Activated CD4-positive, CD25-positive, alpha-beta regulatory T cell treated with anti-CD3 and anti-CD28 coated beads, Interleukin-2, amount 50 U/mL, for 72 hours (primary cell): ENCODE data around the gene CHI3L1.
A peak's percentile ranks its signal among the peaks of the same experiment; 100 is the strongest.

Experiments used
- DNase-seq: peaks from one replicate; pipeline ENCODE4 v3.0.0; 2021

The CHI3L1 gene

DNA sequence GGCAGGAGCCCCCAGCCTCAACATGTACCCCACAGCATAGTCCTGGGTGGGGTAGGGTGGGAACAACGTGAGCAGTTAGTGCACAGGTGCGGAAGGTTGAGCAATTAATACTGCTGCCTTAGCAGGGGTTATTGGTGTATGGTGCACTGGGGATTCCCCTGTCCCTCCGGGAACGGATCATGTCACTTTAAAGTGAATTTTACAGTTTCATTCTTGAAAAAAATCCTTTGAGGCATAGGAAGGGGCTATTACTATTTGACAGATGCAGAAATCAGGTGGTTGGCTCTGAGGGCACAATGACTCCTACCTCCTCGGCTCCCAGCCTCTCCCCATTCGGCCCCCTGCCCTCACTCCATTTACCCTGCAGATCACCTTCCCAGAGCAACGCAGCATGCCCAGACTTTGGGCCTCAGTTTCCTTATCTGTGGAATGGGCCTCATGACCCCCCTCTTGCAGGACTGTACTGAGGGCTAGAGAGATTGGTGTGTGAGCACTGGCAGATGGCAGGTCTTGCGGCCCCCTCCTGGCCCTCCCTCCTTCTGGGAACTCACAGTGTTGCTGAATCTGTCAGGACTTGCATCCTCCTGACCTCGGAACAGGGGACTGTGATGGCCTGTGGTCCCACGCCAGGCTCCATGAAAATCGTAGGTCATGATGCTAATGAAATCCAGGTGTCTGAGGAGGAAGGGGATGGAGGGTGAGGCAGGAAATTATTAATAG, 5.7 kb downstream of the CHI3L1 start:
- no peak for DNase-seq

- no peak for DNase-seq
Observed at GRCh38 chr1:203179667-203180005, 6.9 kb downstream of the CHI3L1 start.

DNA sequence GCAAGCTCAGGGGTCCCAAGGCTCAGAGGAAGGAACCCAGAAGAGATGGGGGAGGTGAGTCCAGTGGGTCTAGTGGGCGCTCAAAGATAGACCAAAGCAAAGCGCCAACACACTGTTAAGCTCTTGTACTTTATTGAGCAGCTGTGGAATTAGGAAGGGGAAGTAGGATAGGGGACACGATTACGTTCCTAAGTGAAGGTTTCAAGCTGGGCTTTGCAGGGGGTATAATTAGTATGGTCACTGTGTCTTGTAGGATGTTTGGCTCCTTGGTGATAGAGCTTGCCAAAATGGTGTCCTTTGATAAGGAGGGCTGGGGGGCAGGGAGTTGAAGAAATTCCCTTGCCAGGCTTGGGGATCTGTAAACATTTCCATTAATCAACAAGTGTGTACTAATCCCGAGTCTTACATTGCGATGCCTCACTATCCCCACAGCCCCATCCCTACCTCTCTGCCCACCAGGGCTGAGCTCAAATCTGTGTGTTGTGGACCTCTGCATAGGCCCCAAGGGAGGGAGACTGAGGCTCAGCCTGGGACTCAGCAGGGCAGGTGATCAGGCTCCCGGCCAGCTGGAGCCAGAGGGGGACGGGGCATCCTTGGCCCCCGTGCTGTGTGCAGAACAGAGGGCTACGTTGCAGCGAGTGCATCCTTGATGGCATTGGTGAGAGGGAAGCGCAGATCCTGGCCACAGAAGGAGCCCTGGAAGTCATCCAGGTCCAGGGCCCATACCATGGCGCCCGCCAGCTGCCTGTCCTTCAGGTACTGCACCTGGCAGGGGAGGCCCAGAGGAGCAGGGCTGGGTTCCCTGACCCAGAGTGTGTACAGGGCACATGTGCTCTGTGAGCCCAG, 7.5 kb downstream of the CHI3L1 start:
- DNase-seq, result no peak

DNA sequence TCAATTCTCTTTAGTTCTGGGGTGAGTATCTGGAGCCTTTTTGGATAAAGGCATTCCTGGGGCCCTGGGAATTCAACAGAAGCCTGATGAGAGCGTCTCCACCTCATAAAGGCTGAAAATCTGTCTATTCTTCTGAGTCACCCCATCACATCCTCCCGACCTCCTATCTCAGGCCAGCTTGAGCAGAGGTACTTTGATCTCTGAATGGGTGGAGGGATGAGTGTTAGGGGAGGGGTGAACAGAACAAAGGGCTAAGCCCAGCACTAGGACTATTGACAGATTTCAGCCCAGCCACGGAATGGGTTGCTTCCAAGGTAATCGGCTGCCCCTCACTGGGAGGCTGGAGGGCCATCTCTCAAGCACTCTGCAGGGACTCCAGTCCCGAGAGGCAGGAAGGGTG, 8.4 kb downstream of the CHI3L1 start:
- no peak for DNase-seq

DNA sequence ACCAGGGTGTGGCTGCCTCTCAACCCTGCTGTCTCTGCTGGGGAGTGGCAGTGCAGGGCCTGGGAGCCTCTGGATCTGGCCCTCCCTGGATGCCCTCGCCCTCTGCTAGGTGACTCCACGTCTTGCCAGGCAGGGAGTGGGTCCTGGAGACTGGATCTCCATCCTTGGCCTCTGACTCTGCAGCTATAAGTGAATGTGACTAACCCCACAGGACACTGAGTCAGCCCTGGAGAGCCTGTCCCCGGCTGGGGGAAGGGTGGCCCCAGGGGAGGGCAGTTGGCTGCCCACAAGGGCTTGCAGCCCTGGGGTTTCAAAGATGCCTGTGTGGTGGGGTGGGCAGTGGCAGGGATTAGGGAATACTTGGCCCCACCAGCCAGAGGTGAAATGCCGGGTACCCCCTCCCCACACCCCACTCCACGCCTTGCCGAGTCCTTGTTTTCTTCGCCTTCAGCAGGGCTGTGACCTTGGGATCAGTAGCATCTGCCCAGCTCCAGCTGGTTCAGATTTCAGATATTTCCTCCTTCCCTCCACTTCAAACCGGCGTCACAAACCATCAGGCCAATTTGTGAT, 8.9 kb downstream of the CHI3L1 start:
- no peak for DNase-seq

GRCh38 chr1:203177036-203177405, 9.5 kb downstream of the CHI3L1 start:
- no peak for DNase-seq

GRCh38 chr1:203176273-203177035, 10.1 kb downstream of the CHI3L1 start:
- no peak for DNase-seq

GRCh38 chr1:203175827-203176241, 10.7 kb downstream of the CHI3L1 start:
- no peak for DNase-seq

DNA sequence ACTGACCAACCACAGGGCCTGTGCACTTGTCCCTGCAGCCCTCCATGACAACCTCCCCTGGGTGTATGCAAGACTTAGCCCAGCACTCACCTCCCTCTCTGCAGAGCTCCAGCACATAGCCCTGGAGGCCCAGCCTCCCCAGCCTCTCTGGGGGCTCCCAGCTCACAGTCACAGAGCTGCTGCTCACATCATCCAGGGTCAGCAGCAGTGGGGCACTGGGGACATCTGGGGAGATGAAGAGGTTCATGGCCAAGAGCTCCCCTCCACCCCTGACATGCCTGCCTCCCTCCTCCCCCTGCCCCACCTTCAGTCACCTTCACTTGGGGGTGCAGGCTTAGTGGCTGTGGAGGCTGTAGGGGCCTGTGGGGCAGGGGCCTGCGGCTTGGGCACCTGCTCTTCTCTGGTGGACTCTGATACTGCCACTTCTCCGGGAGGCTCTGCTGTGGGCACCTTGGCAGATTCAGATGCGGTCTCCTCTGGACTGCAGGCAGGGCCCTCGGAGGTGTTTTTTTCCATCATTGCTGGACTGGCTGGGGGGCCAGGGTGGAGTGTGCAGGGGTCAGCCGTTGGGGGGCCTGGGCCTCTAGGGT, 11.2 kb downstream of the CHI3L1 start, which contains the start of gene MYBPH:
Gene MYBPH (minus strand): TSS at position 590 of the 590 bp plus-strand sequence. CDS start 71 bp downstream, at position 519.
- no peak for DNase-seq

DNA sequence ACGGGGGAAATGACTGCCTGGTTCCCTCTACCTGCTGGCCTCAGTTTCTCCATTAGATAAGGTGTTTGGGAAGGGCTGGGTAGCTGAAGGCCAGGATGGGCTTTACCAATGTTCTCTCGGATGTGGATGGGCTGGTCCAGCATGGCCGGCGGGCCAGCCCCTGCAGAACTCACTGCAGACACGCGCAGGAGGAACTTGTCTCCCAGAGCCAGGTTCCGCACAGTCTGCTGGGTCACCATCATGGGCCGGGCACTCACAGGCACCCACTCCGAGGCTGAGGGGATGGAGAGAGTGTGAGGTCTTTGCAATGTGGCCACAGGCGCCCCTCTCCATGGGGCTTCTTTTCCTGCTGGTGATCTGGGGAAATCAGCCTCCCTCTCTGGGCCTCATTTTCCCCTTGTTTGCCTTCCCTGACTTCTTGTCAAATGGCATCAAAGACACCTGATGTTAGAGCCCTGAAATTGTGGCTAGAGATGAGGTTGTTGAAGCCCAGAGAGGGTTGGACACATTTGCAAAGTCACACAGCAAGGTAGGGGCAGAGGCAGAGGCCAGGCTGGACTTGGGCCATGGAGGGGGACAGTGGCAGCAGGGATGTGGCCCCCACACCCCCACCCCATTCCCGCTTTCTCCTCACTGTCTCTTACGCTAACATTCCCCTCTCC, 12.0 kb downstream of the CHI3L1 start:
- no peak for DNase-seq

GRCh38 chr1:203173566-203173965, 12.9 kb downstream of the CHI3L1 start:
- no peak for DNase-seq

- DNase-seq, result no peak
Observed at GRCh38 chr1:203173011-203173555, 13.4 kb downstream of the CHI3L1 start.

GRCh38 chr1:203172184-203173010, 14.1 kb downstream of the CHI3L1 start:
- peak; percentile 41 for DNase-seq

- DNase-seq, result no peak
Observed at GRCh38 chr1:203171341-203172183, 14.9 kb downstream of the CHI3L1 start.

DNA sequence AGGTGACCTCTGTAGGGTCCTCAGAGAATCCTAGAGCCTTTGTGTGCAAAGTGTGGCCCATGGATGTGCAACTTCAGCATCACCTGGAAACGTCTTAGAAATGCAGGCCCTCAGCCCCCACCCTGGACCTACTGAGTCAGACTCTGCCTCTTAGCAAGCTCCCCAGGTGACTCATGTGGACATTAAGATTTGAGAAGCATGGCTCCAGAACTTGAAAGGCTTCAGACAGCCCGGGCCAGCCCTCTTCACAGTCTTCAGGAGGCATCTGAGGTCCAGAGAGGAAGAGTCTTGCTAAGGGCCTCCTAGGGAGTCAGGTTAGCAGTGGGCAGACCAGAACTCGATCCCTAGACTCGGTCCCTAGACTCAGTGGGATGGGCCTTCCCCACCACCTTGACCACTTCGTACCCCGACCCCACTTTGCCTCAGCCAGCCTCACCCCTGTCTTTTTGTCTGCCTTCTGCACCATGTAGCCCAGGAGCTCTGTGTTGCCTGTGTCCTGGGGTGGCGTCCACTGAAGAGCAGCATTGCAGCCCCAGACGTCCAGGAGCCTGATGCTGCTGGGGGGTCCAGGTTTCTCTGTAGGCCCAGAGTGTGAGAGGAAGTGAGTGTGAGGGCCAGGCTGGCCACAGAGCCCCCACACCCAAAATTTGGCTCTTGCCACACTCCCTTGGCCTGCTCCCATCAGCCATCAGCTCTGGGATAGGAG, 15.7 kb downstream of the CHI3L1 start:
- DNase-seq, result no peak

- DNase-seq, result no peak
Observed at GRCh38 chr1:203169770-203170520, 16.6 kb downstream of the CHI3L1 start.

DNA sequence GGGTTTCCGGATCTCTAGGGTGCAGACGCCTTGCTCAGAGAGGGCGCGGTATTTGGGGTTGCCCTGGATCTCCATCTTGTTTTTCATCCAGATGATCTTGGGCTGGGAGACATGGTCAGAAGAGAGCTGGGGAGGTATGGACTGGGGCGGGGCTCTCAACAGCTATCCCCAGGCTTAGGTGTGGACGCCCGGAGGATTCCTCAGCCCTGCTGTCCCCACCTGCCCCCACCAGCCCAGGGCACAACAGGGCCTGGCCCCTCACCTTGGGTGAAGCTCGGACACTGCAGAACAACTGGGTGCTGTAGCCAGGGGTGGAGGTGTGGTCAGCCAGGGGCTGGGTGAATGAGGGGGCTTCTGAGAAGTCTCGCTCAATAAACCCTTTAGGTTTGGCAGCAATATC, 17.5 kb downstream of the CHI3L1 start:
- no peak for DNase-seq

DNA sequence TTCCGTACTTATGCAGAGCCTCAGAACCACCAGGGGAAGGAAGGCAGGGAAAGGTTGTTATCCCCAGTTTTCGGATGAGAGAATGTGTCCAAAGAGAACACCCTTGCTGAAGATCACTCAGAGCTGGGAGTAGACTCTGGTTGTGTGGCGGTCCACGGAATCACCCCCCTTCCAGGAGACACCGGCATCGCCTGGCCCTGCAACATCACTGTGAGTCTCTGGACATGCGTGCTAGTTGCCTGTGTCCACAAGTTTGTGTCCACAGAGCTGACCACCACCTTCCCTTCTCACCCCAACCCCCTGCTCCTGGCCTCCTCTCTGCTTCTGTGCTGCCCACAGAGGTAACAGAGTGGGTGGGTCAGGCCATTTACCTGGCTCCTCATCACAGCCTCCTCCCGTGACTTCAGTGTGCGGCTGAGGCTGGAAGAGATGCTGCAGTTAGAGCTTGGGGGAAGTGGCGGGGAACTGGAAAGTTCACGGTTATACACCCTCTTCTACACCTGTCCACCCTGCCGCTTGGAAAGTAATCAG, 18.2 kb downstream of the CHI3L1 start:
- DNase-seq, result no peak

DNA sequence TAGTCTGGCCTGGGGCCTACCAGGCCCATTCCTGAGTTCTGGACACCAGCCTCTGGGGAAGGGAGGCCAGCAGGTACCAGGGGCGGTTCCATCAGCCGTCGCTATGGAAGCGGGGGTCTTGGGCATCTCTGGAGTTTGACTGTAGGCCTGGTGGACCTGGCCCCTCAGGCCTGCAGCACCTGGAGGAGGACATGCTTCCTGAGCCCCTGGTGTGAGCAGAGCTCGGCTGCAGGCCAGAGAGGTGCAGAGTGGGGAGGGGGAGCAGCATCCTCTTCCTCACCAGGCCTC, 18.6 kb downstream of the CHI3L1 start:
- DNase-seq, result no peak
